HG03103 (cell line): ENCODE data around the gene IQCB1.
"Not testable (repeated sequence)": the region's sequence is repeated elsewhere in the genome, so short reads cannot be mapped to it uniquely, and the experiment has no call there.

Experiments used
- ATAC-seq: cut with Tn5 transposase; IDR thresholded peaks from one replicate; pipeline ENCODE4 v1.9.1; 2021; ENCODE audit warnings: low read depth; ENCODE audit not compliant: unreplicated experiment

IQCB1 gene, protein sequence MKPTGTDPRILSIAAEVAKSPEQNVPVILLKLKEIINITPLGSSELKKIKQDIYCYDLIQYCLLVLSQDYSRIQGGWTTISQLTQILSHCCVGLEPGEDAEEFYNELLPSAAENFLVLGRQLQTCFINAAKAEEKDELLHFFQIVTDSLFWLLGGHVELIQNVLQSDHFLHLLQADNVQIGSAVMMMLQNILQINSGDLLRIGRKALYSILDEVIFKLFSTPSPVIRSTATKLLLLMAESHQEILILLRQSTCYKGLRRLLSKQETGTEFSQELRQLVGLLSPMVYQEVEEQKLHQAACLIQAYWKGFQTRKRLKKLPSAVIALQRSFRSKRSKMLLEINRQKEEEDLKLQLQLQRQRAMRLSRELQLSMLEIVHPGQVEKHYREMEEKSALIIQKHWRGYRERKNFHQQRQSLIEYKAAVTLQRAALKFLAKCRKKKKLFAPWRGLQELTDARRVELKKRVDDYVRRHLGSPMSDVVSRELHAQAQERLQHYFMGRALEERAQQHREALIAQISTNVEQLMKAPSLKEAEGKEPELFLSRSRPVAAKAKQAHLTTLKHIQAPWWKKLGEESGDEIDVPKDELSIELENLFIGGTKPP

GRCh38 chr3:121834671-121835464 is at the start of gene IQCB1, which contains the start of gene EAF2:
TSS of gene IQCB1 (minus strand) at chr3:121835060. CDS start at chr3:121828960, 6,100 bp downstream.
TSS of gene EAF2 (plus strand) at chr3:121835209. CDS start at chr3:121835286, 77 bp downstream.
- peak; percentile 96 for ATAC-seq

DNA sequence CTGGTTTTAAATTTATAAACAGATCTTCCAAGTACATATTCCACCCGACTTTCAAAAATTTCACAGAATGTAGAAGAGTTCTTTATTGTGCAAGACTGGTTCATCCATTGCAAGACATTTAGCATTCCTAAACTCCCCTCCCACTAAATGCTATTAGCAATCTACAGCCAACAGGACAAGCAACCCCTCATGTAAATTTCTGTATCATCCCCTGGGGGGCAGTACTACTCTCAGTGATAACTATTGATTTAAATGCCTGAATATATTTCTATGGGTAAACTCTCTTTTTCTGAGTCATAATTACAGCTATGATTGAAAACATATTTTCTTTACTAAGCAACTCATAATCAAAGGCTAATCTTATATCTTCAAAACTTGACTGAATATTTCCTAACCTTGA is 48.6 kb upstream of the IQCB1 start:
- ATAC-seq = no peak

GRCh38 chr3:121878411-121878810 is 43.6 kb upstream of the IQCB1 start:
- no peak for ATAC-seq

GRCh38 chr3:121871430-121871829 is 36.6 kb upstream of the IQCB1 start:
- no peak for ATAC-seq

GRCh38 chr3:121870717-121871116 is 35.9 kb upstream of the IQCB1 start:
- ATAC-seq = no peak

DNA sequence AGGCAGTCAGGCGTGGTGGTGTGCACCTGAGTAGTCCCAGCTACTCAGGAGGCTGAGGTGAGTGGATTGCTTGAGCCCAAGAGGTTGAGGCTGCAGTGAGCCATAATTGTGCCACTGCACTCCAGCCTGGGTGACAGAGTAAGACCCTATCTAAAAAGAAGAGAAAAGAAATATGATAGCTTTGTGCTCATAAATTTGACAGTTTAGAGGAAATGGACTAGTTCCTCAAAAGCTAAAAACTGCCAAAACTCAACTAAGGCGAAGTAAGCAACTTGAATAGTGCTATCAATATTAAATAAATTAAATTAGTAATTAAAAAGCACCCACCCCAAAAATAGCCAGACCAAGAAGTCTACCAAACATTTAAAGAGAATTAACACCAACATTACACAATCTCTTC is 34.9 kb upstream of the IQCB1 start:
- no peak for ATAC-seq

GRCh38 chr3:121863801-121864200 is 28.9 kb upstream of the IQCB1 start:
- no peak for ATAC-seq

GRCh38 chr3:121863247-121863646 is 28.4 kb upstream of the IQCB1 start:
- ATAC-seq = not testable (repeated sequence)

GRCh38 chr3:121857778-121858177 is 22.9 kb upstream of the IQCB1 start:
- not testable (repeated sequence) for ATAC-seq

- ATAC-seq = no peak
Observed at GRCh38 chr3:121855555-121855954, 20.7 kb upstream of the IQCB1 start.

- no peak for ATAC-seq
Observed at GRCh38 chr3:121852256-121852655, 17.4 kb upstream of the IQCB1 start.

GRCh38 chr3:121844892-121845291 is 10.0 kb upstream of the IQCB1 start:
- no peak for ATAC-seq

DNA sequence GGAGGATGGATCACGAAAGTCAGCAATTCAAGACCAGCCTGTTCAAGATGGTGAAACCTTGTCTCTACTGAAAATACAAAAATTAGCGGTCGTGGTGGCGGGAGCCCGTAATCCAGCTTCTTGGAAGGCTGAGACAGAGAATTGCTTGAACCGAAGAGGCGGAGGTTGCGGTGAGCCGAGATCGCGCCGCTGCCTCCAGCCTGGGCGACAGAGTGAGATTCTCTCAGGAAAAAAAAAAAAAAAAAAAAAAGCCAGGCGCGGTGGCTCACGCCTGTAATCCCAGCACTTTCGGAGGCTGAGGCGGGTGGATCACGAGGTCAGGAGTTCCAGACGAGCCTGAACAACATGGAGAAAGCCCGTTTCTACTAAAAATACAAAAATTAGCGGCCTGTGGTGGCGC is 5.1 kb upstream of the IQCB1 start:
- no peak for ATAC-seq

DNA sequence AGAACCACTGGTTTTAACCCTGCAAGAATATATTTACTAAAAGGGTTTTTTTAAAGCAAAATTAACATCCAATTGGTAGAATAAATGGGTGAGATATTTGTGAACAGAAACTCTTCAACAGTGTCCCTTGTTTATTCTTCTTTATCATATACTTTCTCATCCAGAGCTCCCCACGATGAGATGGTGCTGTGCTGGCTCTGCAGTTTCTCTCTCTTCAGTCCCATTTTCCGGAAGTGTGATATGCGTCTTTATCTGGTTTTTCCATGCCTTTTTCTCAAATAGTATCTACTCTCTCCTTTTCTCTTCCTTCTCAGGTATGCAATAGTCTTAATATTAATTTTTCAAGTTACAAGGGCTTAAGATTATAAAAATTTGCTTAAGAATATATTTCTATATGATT is 1.6 kb upstream of the IQCB1 start:
- no peak for ATAC-seq

DNA sequence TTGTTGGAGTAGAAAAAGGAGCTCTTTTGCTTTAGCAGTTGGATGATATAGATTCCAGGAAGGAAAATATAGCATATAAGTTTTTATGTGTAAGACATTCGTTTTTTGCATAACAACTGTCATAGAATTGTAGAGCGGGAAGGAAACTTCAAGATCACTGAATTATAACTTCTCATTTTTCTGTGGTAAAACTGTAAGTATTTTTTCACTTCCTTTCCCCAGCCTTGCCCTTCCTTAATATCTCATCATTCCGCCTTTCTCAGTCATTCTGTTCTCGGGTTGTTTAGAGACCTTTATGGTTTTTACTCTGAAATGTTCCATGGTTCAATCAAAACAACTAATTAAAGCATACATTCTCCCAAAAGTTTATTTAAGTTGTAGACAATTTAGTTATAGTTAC is 1.2 kb upstream of the IQCB1 start:
- no peak for ATAC-seq

GRCh38 chr3:121835465-121835801 is 573 bp upstream of the IQCB1 start:
- peak; percentile 11 for ATAC-seq

DNA sequence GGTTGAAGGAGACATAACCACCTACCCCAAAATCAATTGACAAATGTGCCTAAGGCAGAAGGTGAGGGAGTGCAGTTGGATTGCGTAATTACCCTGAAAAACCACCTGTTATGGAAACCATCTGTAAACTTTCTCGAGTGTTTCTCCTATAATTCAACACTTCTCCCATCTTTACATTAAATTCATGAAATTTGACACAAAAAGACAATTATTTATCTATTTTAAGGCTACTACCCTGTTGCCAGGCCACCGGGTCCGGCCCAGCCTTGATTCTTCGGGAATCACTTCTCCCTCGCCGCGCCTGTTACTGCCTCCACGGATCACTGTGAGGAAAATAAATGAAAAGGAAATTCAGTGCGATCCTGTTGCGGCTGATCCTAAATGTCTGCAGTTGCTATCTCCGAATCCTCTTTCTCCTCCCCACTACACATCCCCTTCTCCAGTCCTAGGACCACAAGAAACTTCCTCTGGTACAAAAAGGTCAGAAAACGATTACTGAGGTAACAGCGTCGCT is 646 bp downstream of the IQCB1 start:
- no peak for ATAC-seq

GRCh38 chr3:121822973-121823372 is 11.9 kb downstream of the IQCB1 start:
- ATAC-seq = no peak

DNA sequence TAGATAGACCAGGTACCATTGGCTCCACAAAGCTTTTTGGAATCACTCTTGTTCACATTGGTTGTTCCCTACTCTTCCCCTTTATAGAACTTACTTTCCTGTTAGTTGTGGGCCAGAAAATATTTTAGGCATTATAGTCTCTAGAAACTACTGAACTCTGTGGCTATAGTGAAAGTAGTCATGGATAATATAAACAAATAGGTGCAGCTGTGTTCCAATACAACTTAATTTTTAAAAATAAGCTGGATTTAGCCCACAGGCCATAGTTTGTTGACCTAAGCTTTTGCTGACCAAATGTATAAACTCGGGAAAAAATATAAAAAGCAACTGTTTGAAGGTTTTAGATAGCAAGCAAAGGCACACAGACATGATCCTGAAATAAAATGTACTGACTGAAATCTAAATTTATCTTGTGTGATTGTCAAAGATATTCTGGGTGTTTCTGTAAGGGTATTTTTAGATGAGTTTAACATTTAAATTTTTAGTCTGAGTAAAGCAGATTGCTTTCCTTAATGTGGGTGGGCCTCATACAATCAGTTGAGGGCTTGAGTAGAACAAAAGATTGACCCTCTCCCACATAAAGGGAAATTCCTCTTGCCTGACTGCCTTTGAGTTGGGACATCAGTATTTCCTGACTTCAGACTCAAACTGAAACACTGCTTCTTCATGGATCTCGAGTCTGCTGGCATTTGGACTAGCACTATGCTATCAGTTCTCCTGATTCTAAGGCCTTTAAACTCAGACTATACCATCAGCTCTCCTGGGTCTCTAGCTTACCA is 13.2 kb downstream of the IQCB1 start:
- no peak for ATAC-seq

DNA sequence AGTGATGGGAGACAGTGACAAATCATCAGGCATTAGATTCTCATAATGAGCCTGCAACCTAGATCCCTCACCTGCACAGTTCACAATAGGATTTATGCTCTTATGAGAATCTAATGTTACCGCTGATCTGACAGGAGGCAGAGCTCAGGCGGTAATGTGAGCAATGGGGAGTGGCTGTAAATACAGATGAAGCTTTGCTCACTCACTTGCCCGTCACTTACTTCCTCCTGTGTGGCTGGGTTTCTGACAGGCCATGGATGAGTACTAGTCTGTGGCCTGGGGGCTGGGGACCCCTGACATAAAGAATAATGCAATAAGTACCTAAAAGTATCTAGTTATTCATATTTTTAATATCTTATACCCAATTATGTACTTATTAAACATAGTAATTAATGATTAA is 15.6 kb downstream of the IQCB1 start:
- ATAC-seq = no peak
